Tibial nerve (tissue), 4 donors: Measurements from ENCODE around the gene IL18. TPM values are rescaled to one million over a fixed set of nuclear protein-coding genes. Genes with fewer than 3 reads are reported as not detected.
"Not testable (repeated sequence)": the region's sequence is repeated elsewhere in the genome, so short reads cannot be mapped to it uniquely, and the experiment has no call there.

Experiments
- DNase-seq, 2 donors: peaks; one replicate each; pipeline ENCODE4 v3.0.0-alpha.2; 2019; ENCODE audit warnings: low spot score in 2 of 2
- H3K27ac ChIP-seq, 4 donors: fragments of 200-600 bp; sonication (generic) in 3 of 4; one replicate each; pipeline ENCODE4 v1.5.1; 2017 to 2019; ENCODE audit warnings: mild to moderate bottlenecking in 1 of 4
- H3K27me3 ChIP-seq, 2 donors: fragments of 200-600 bp; sonication (generic) in 1 of 2; one replicate each; pipeline versions ENCODE4 v1.5.1 to v1.6.0; 2017 to 2019
- H3K36me3 ChIP-seq, 3 donors: fragments of 200-600 bp; sonication (generic); one replicate each; pipeline ENCODE4 v1.5.1; 2018 to 2019
- H3K4me1 ChIP-seq, 4 donors: fragments of 200-600 bp; sonication (generic) in 3 of 4; one replicate each; pipeline ENCODE4 v1.5.1; 2017 to 2019
- H3K4me3 ChIP-seq, 4 donors: fragments of 200-600 bp; sonication (generic) in 3 of 4; one replicate each; pipeline ENCODE4 v1.5.1; 2017 to 2019; ENCODE audit warnings: mild to moderate bottlenecking in 1 of 4, moderate library complexity in 1 of 4
- H3K9me3 ChIP-seq, 4 donors: fragments of 200-600 bp; sonication (generic) in 3 of 4; one replicate each; pipeline ENCODE4 v1.5.1; 2017 to 2019
- CTCF ChIP-seq, 5 experiments: fragments of 200-600 bp in 3 of 5; fragments of 450-650 bp in 2 of 5; sonication (generic) in 3 of 5; IDR thresholded peaks; one replicate each; pipeline ENCODE4 v1.5.1; 2016 to 2019; ENCODE audit warnings: antibody characterized with exemption in 5 of 5, mild to moderate bottlenecking in 3 of 5, moderate library complexity in 2 of 5
- EP300 ChIP-seq, 2 donors: sonication (generic); formaldehyde crosslinking; IDR thresholded peaks; one replicate each; pipeline ENCODE4 v1.6.1; 2017; ENCODE audit warnings: antibody characterized with exemption in 2 of 2, mild to moderate bottlenecking in 1 of 2
- POLR2A ChIP-seq, 2 donors: fragments of 450-650 bp; IDR thresholded peaks; one replicate each; pipeline ENCODE4 v1.6.1; 2017; ENCODE audit warnings: antibody characterized with exemption in 2 of 2, mild to moderate bottlenecking in 2 of 2, moderate library complexity in 2 of 2
- WGBS, 2 donors: methylation state at CpG; one replicate each; pipeline ENCODE4 v1.1.5; 2018; 5-methylcytosine and 5-hydroxymethylcytosine counted together
- total RNA-seq, 4 donors: library from RNA; depleted of rRNA; stranded (reverse); fragments of >200 nt; gene quantifications; one replicate each; pipeline ENCODE4 v1.1.0, GENCODE V29; 2016

Gene IL18
- total RNA-seq, 4 donors from 2014 or later: 15.3 to 64.9 (median 33.5) TPM

- Histone ChIP-seq H3K9me3 (no peaks in the 10 kb centered on the region), H3K4me1 (no peaks in the 10 kb centered on the region), H3K27ac (no peak overlapping the region), H3K27me3 (no peaks in the 10 kb centered on the region), H3K4me3 (no peak overlapping the region), H3K36me3 (peaks cover 0 to 9% (median 0%) of the 10 kb centered on the region in 3 donors)
- no peak for DNase-seq
- TF ChIP-seq CTCF (IDR thresholded peaks at IDR 0.05) (no peak), POLR2A (IDR thresholded peaks at IDR 0.05) (no peak)
- WGBS, 2 donors: 94 to 95% methylated on average over 8 of the region's 8 CpGs
Observed at GRCh38 chr11:112106070-112106469, 57.8 kb downstream of the IL18 start.

GRCh38 chr11:112103446-112103845 lies 60.4 kb downstream of the IL18 start:
- TF ChIP-seq CTCF (IDR thresholded peaks at IDR 0.05) (no peak), EP300 (IDR thresholded peaks at IDR 0.05) (no peak), POLR2A (IDR thresholded peaks at IDR 0.05) (no peak)
- H3K27me3 ChIP-seq: no peaks in the 10 kb centered on the region
- H3K9me3 ChIP-seq: no peaks in the 10 kb centered on the region
- no peak overlapping the region for H3K4me3 ChIP-seq
- no peaks in the 10 kb centered on the region for H3K4me1 ChIP-seq
- whole genome bisulfite sequencing, 2 donors: 91 to 93% methylated on average over 6 of the region's 6 CpGs
- peaks cover 0 to 7% (median 0%) of the 10 kb centered on the region in 3 donors for H3K36me3 ChIP-seq
- no peak overlapping the region for H3K27ac ChIP-seq
- DNase-seq: no peak

GRCh38 chr11:112100462-112100861 lies 63.4 kb downstream of the IL18 start:
- WGBS, 2 donors: 47 to 57% methylated on average over 2 of the region's 2 CpGs
- no peak for TF ChIP-seq POLR2A (IDR thresholded peaks at IDR 0.05)
- TF ChIP-seq EP300 (IDR thresholded peaks at IDR 0.05): no peak
- no peak for TF ChIP-seq CTCF (IDR thresholded peaks at IDR 0.05)
- H3K4me3 ChIP-seq: no peak overlapping the region

GRCh38 chr11:112097734-112098528 lies 66.0 kb downstream of the IL18 start:
- H3K4me3 ChIP-seq: no peak overlapping the region
- no peaks in the 10 kb centered on the region for H3K9me3 ChIP-seq
- peaks cover 0 to 50% (median 5%) of the 10 kb centered on the region in 3 donors for H3K36me3 ChIP-seq
- DNase-seq: no peak
- WGBS, 2 donors: 91 to 93% methylated on average over 11 of the region's 11 CpGs
- no peaks in the 10 kb centered on the region for H3K27me3 ChIP-seq
- TF ChIP-seq POLR2A (IDR thresholded peaks at IDR 0.05) (no peak), CTCF (IDR thresholded peaks at IDR 0.05) (no peak), EP300 (IDR thresholded peaks at IDR 0.05) (no peak)
- no peaks in the 10 kb centered on the region for H3K4me1 ChIP-seq
- no peak overlapping the region for H3K27ac ChIP-seq

More at GRCh38 chr11:112100462-112100861, 63.4 kb downstream of the IL18 start:
- Histone ChIP-seq H3K27me3 (no peaks in the 10 kb centered on the region), H3K4me1 (no peaks in the 10 kb centered on the region), H3K9me3 (no peaks in the 10 kb centered on the region), H3K36me3 (peaks cover 0 to 27% (median 0%) of the 10 kb centered on the region in 3 donors), H3K27ac (no peak overlapping the region)
- no peak for DNase-seq

- no peak for DNase-seq
- Histone ChIP-seq H3K4me1 (no peaks in the 10 kb centered on the region), H3K27me3 (no peaks in the 10 kb centered on the region), H3K27ac (no peak overlapping the region), H3K4me3 (no peak overlapping the region), H3K9me3 (no peaks in the 10 kb centered on the region), H3K36me3 (peaks cover 0 to 68% (median 19%) of the 10 kb centered on the region in 3 donors)
- TF ChIP-seq CTCF (IDR thresholded peaks at IDR 0.05) (no peak), EP300 (IDR thresholded peaks at IDR 0.05) (no peak), POLR2A (IDR thresholded peaks at IDR 0.05) (no peak)
Observed at GRCh38 chr11:112096194-112096593, 67.7 kb downstream of the IL18 start.

- H3K4me1 ChIP-seq, H3K9me3 ChIP-seq, DNase-seq, H3K27me3 ChIP-seq, H3K4me3 ChIP-seq, H3K27ac ChIP-seq: not testable (repeated sequence)
- peaks cover 0 to 77% (median 27%) of the 10 kb centered on the region in 3 donors for H3K36me3 ChIP-seq
- WGBS, 2 donors: 93 to 95% methylated on average over 2 of the region's 2 CpGs
Observed at GRCh38 chr11:112095302-112095701, 68.6 kb downstream of the IL18 start.
